ENCODE data around the gene MPV17L.
A peak's percentile ranks its signal among the peaks of the same experiment; 100 is the strongest.

The MPV17L gene

DNA sequence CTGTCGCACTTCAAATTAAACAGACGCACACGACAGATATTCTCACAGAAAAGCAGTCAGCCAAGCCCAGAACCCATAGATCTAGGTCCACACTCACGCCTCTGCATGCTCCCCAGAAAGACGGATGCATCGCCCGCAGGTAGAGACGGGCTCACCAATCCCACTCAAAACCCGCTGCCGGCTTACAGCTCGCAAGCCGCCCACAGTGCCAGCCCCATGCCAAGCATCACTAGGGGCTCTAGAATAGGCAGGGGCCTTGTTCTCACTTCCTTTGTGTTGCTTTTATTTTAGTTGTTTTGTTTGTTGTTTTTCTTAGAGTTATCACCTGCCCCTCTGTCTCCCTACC, 38.5 kb downstream of the MPV17L start:
- Histone ChIP-seq H3K4me1 (ENCODE audit: control insufficient read depth, insufficient read depth, low read depth, low read length) (peaks cover 2% of the 10 kb centered on the region), H3K9ac (ENCODE audit: low read length) (peak overlapping the region; percentile 94), H3K18ac (ENCODE audit: low read depth in 1 of 2, low read length in 2 of 2) (no peak overlapping the region), H4K8ac (ENCODE audit: low read length) (peak overlapping the region; percentile 66), H3K23ac (ENCODE audit: low read length in 2 of 2) (no peak overlapping the region), H3K14ac (ENCODE audit: low read length in 2 of 2) (no peak overlapping the region), H3K79me1 (replicated peaks; ENCODE audit: low read length, poor library complexity, severe bottlenecking) (peaks cover 12% of the 10 kb centered on the region), H2BK5ac (ENCODE audit: low read depth, low read length, poor library complexity, severe bottlenecking) (no peak overlapping the region), H2BK12ac (ENCODE audit: low read length in 2 of 2) (no peak overlapping the region), H2BK15ac (ENCODE audit: low read depth, poor library complexity, severe bottlenecking) (no peak overlapping the region), H3K27ac (ENCODE audit: low read length, poor library complexity, severe bottlenecking) (no peak overlapping the region), H3K4me3 (ENCODE audit: insufficient read depth in 1 of 2, low read depth in 1 of 2, low read length in 2 of 2) (peak overlapping the region; percentile 83 to 99), H3K9me3 (ENCODE audit: control insufficient read depth, low read length) (no peaks in the 10 kb centered on the region), H3K4me2 (ENCODE audit: low read length, poor library complexity, severe bottlenecking) (peak overlapping the region; percentile 29), H3K27me3 (ENCODE audit: control insufficient read depth in 1 of 2, insufficient read depth in 1 of 2, low read length in 2 of 2) (no peaks in the 10 kb centered on the region), H4K91ac (ENCODE audit: low read length) (no peak overlapping the region), H2AFZ (ENCODE audit: low read depth, low read length) (no peak overlapping the region), H3K4ac (ENCODE audit: low read depth in 1 of 2, low read length in 2 of 2) (no peak overlapping the region), H2AK5ac (ENCODE audit: low read length, severe bottlenecking) (no peak overlapping the region), H3K36me3 (ENCODE audit: control insufficient read depth in 1 of 2, insufficient read depth in 2 of 2, low read depth in 1 of 2, low read length in 2 of 2) (no peaks in the 10 kb centered on the region), H2BK120ac (ENCODE audit: low read depth, low read length) (no peak overlapping the region)
- DNase-seq, result no peak
- WGBS, result 77% methylated on average over 12 of the region's 12 CpGs

DNA sequence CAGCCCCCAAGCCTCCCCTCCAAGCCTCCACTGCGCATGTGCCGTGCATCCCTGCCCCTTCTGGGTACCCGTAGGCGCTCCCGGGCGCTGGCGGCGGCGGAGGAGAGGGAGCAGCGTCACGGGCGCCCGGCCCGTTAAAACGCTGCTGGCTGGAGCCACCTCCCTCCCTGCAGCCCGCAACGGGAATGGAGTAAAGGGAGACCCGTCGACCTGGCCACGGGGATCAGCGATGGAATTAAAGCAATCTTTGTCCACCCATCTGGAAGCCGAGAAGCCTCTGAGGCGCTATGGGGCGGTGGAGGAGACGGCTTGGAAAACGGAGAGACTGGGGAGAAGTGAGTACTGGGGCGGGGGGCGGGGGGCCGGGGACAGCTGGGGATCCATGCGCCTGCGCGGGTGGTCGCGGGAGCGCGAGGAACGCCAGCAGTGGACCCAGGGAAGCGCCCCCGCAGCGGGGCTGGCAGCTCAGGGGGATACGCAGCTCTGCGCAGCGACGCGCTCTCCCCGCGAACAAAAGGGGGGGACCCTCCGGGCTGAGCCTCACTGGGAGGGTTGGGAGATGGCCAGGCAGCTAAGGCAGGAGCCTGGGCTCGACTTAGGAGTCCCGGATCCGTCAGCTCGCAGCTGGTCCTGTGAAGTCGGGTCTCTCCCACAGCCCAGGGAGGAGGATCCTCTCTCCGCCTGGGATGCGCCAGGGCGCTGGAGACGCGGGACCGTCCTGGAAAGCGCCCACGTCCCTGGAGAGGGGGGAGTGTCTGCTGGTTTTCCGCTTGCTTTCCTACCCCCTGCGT, 39.1 kb downstream of the MPV17L start, which contains the start of gene BMERB1:
TSS of gene BMERB1 (plus strand) at position 164 of the 791 bp plus-strand sequence. CDS start at position 230, 66 bp downstream.
- peak within 1 kb of the TSS; percentile 62 to 87 for H3K18ac ChIP-seq (ENCODE audit: low read depth in 1 of 2, low read length in 2 of 2)

GRCh38 chr16:15435216-15435864, 39.8 kb downstream of the MPV17L start:
- Histone ChIP-seq H3K4me3 (ENCODE audit: insufficient read depth in 1 of 2, low read depth in 1 of 2, low read length in 2 of 2) (peak overlapping the region; percentile 83 to 99), H2BK120ac (ENCODE audit: low read depth, low read length) (peak overlapping the region; percentile 83), H3K14ac (ENCODE audit: low read length in 2 of 2) (peak overlapping the region in 1 of 2 experiments; percentile 89), H2BK5ac (ENCODE audit: low read depth, low read length, poor library complexity, severe bottlenecking) (no peak overlapping the region), H3K27me3 (ENCODE audit: control insufficient read depth in 1 of 2, insufficient read depth in 1 of 2, low read length in 2 of 2) (no peaks in the 10 kb centered on the region), H2AFZ (ENCODE audit: low read depth, low read length) (peak overlapping the region; percentile 68), H3K9me3 (ENCODE audit: control insufficient read depth, low read length) (no peaks in the 10 kb centered on the region), H2BK15ac (ENCODE audit: low read depth, poor library complexity, severe bottlenecking) (peak overlapping the region; percentile 26), H4K91ac (ENCODE audit: low read length) (no peak overlapping the region), H3K23ac (ENCODE audit: low read length in 2 of 2) (no peak overlapping the region), H3K18ac (ENCODE audit: low read depth in 1 of 2, low read length in 2 of 2) (peak overlapping the region; percentile 62 to 87), H2BK12ac (ENCODE audit: low read length in 2 of 2) (peak overlapping the region; percentile 56 to 84), H3K27ac (ENCODE audit: low read length, poor library complexity, severe bottlenecking) (no peak overlapping the region), H3K9ac (ENCODE audit: low read length) (peak overlapping the region; percentile 94), H3K4me1 (ENCODE audit: control insufficient read depth, insufficient read depth, low read depth, low read length) (peaks cover 5% of the 10 kb centered on the region), H3K4ac (ENCODE audit: low read depth in 1 of 2, low read length in 2 of 2) (peak overlapping the region in 1 of 2 experiments; percentile 78), H3K4me2 (ENCODE audit: low read length, poor library complexity, severe bottlenecking) (peak overlapping the region; percentile 99), H4K8ac (ENCODE audit: low read length) (peak overlapping the region; percentile 81), H3K36me3 (ENCODE audit: control insufficient read depth in 1 of 2, insufficient read depth in 2 of 2, low read depth in 1 of 2, low read length in 2 of 2) (no peaks in the 10 kb centered on the region), H2AK5ac (ENCODE audit: low read length, severe bottlenecking) (no peak overlapping the region), H3K79me1 (replicated peaks; ENCODE audit: low read length, poor library complexity, severe bottlenecking) (peaks cover 18% of the 10 kb centered on the region)
- WGBS, result 4% methylated on average over 14 of the region's 22 CpGs
- DNase-seq, result peak; percentile 68

More for the DNA sequence above, 39.1 kb downstream of the MPV17L start, which contains the start of gene BMERB1:
- H3K9ac ChIP-seq (ENCODE audit: low read length), result peak within 1 kb of the TSS; percentile 94
- no peak within 1 kb of the TSS for H4K91ac ChIP-seq (ENCODE audit: low read length)
- peak within 1 kb of the TSS in 1 of 2 experiments; percentile 67 for H3K23ac ChIP-seq (ENCODE audit: low read length in 2 of 2)
- H3K4me2 ChIP-seq (ENCODE audit: low read length, poor library complexity, severe bottlenecking), result peak within 1 kb of the TSS; percentile 99
- peak within 1 kb of the TSS; percentile 83 for H2BK120ac ChIP-seq (ENCODE audit: low read depth, low read length)
- peak within 1 kb of the TSS; percentile 81 for H4K8ac ChIP-seq (ENCODE audit: low read length)
- under 1% methylated on average over 44 of the region's 63 CpGs for WGBS
- H3K4me3 ChIP-seq (ENCODE audit: insufficient read depth in 1 of 2, low read depth in 1 of 2, low read length in 2 of 2), result peak within 1 kb of the TSS; percentile 83 to 99
- peak within 1 kb of the TSS; percentile 68 for H2AFZ ChIP-seq (ENCODE audit: low read depth, low read length)
- H3K9me3 ChIP-seq (ENCODE audit: control insufficient read depth, low read length), result no peaks in the 10 kb centered on the region
- H3K79me1 ChIP-seq (replicated peaks; ENCODE audit: low read length, poor library complexity, severe bottlenecking), result peaks cover 17% of the 10 kb centered on the region
- H2BK15ac ChIP-seq (ENCODE audit: low read depth, poor library complexity, severe bottlenecking), result peak within 1 kb of the TSS; percentile 26
- peak within 1 kb of the TSS; percentile 56 to 84 for H2BK12ac ChIP-seq (ENCODE audit: low read length in 2 of 2)
- H3K4ac ChIP-seq (ENCODE audit: low read depth in 1 of 2, low read length in 2 of 2), result peak within 1 kb of the TSS in 1 of 2 experiments; percentile 78
- H3K27me3 ChIP-seq (ENCODE audit: control insufficient read depth in 1 of 2, insufficient read depth in 1 of 2, low read length in 2 of 2), result no peaks in the 10 kb centered on the region
- DNase-seq, result peak; percentile 83
- no peak within 1 kb of the TSS for H3K27ac ChIP-seq (ENCODE audit: low read length, poor library complexity, severe bottlenecking)
- H3K36me3 ChIP-seq (ENCODE audit: control insufficient read depth in 1 of 2, insufficient read depth in 2 of 2, low read depth in 1 of 2, low read length in 2 of 2), result no peaks in the 10 kb centered on the region
- H3K4me1 ChIP-seq (ENCODE audit: control insufficient read depth, insufficient read depth, low read depth, low read length), result peaks cover 2% of the 10 kb centered on the region
- peak within 1 kb of the TSS; percentile 57 to 89 for H3K14ac ChIP-seq (ENCODE audit: low read length in 2 of 2)
- H2BK5ac ChIP-seq (ENCODE audit: low read depth, low read length, poor library complexity, severe bottlenecking), result no peak within 1 kb of the TSS
- no peak within 1 kb of the TSS for H2AK5ac ChIP-seq (ENCODE audit: low read length, severe bottlenecking)

DNA sequence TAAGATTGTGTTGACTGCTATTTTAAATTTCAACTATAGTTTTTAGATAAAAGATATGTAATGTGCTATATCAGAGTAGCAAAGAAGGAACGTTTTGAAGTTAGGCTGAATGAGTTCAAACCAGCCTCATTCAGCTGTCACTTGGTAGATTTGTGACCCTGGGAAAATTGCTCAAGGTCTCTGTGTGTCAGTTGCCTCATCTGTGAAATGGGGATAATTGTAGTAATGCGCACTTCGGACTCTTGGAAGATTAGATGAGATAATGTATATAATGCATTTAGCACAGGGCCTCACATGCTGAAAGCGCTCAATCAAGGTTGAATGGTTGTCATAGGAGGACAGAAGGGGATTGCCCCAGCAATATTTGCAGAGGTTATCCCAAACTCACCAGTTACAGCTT, 43.5 kb downstream of the MPV17L start:
- H2BK15ac ChIP-seq (ENCODE audit: low read depth, poor library complexity, severe bottlenecking), result no peak overlapping the region
- no peaks in the 10 kb centered on the region for H3K9me3 ChIP-seq (ENCODE audit: control insufficient read depth, low read length)
- WGBS, result 93% methylated on average over 4 of the region's 4 CpGs
- H3K18ac ChIP-seq (ENCODE audit: low read depth in 1 of 2, low read length in 2 of 2), result peak overlapping the region in 1 of 2 experiments; percentile 24
- H3K4me2 ChIP-seq (ENCODE audit: low read length, poor library complexity, severe bottlenecking), result no peak overlapping the region
- peaks cover 3% of the 10 kb centered on the region for H3K4me1 ChIP-seq (ENCODE audit: control insufficient read depth, insufficient read depth, low read depth, low read length)
- no peak for DNase-seq
- H3K4me3 ChIP-seq (ENCODE audit: insufficient read depth in 1 of 2, low read depth in 1 of 2, low read length in 2 of 2), result peak overlapping the region in 1 of 2 experiments; percentile 42
- H3K9ac ChIP-seq (ENCODE audit: low read length), result peak overlapping the region; percentile 67
- no peak overlapping the region for H2AFZ ChIP-seq (ENCODE audit: low read depth, low read length)
- H2BK120ac ChIP-seq (ENCODE audit: low read depth, low read length), result no peak overlapping the region
- H3K79me1 ChIP-seq (replicated peaks; ENCODE audit: low read length, poor library complexity, severe bottlenecking), result peaks cover 32% of the 10 kb centered on the region
- no peak overlapping the region for H3K23ac ChIP-seq (ENCODE audit: low read length in 2 of 2)
- no peaks in the 10 kb centered on the region for H3K36me3 ChIP-seq (ENCODE audit: control insufficient read depth in 1 of 2, insufficient read depth in 2 of 2, low read depth in 1 of 2, low read length in 2 of 2)
- no peak overlapping the region for H3K4ac ChIP-seq (ENCODE audit: low read depth in 1 of 2, low read length in 2 of 2)
- no peak overlapping the region for H4K8ac ChIP-seq (ENCODE audit: low read length)
- no peak overlapping the region for H4K91ac ChIP-seq (ENCODE audit: low read length)
- H2BK5ac ChIP-seq (ENCODE audit: low read depth, low read length, poor library complexity, severe bottlenecking), result no peak overlapping the region
- H3K27ac ChIP-seq (ENCODE audit: low read length, poor library complexity, severe bottlenecking), result no peak overlapping the region
- no peaks in the 10 kb centered on the region for H3K27me3 ChIP-seq (ENCODE audit: control insufficient read depth in 1 of 2, insufficient read depth in 1 of 2, low read length in 2 of 2)
- H2BK12ac ChIP-seq (ENCODE audit: low read length in 2 of 2), result no peak overlapping the region
- H2AK5ac ChIP-seq (ENCODE audit: low read length, severe bottlenecking), result peak overlapping the region; percentile 36
- no peak overlapping the region for H3K14ac ChIP-seq (ENCODE audit: low read length in 2 of 2)

Data from mesenchymal stem cell (in vitro differentiated cells and primary cell).